HTR-8/SVneo (cell line): Measurements from ENCODE around the gene ERMN.
"Not testable (repeated sequence)": the region's sequence is repeated elsewhere in the genome, so short reads cannot be mapped to it uniquely, and the experiment has no call there.

Source experiments
- DNase-seq: peaks from one replicate; pipeline ENCODE4 v3.0.0; 2011; ENCODE audit warnings: low spot score, mixed read lengths; ENCODE audit not compliant: insufficient read length
- FAIRE-seq: peaks from 2 replicates; lab custom pipeline; 2011; peaks lifted over from hg19 to GRCh38; lab: Jason Lieb, UNC

ERMN gene

GRCh38 chr2:157302492-157303099 is 23.0 kb downstream of the ERMN start:
- FAIRE-seq (no peak), DNase-seq (peak; percentile 38)

- DNase-seq (no peak), FAIRE-seq (no peak)
These were observed 24.3 kb downstream of the ERMN start for GRCh38 chr2:157301307-157301706.

GRCh38 chr2:157296958-157297357 is 28.7 kb downstream of the ERMN start:
- DNase-seq = no peak
- no peak for FAIRE-seq

GRCh38 chr2:157296490-157296889 is 29.1 kb downstream of the ERMN start:
- FAIRE-seq = no peak
- DNase-seq = no peak

- FAIRE-seq (no peak), DNase-seq (no peak)
These were observed 32.8 kb downstream of the ERMN start for GRCh38 chr2:157292853-157293252.

GRCh38 chr2:157291018-157291417 is 34.6 kb downstream of the ERMN start:
- DNase-seq = no peak
- FAIRE-seq = no peak

- no peak for FAIRE-seq
These were observed 35.1 kb downstream of the ERMN start for GRCh38 chr2:157290525-157290924.

GRCh38 chr2:157287160-157287559 is 38.5 kb downstream of the ERMN start:
- FAIRE-seq (no peak), DNase-seq (no peak)

More at GRCh38 chr2:157290525-157290924, 35.1 kb downstream of the ERMN start:
- no peak for DNase-seq

- DNase-seq (no peak), FAIRE-seq (no peak)
These were observed 42.2 kb downstream of the ERMN start for GRCh38 chr2:157283468-157283867.

GRCh38 chr2:157281316-157281715 is 44.3 kb downstream of the ERMN start:
- DNase-seq = no peak
- FAIRE-seq = no peak

- not testable (repeated sequence) for FAIRE-seq, DNase-seq
These were observed 46.3 kb downstream of the ERMN start for GRCh38 chr2:157279311-157279710.

GRCh38 chr2:157271590-157272203 is 53.9 kb downstream of the ERMN start:
- FAIRE-seq (no peak), DNase-seq (no peak)

GRCh38 chr2:157269922-157270321 is 55.7 kb downstream of the ERMN start:
- FAIRE-seq (no peak), DNase-seq (no peak)

GRCh38 chr2:157269060-157269459 is 56.6 kb downstream of the ERMN start:
- DNase-seq = no peak
- FAIRE-seq = no peak
